Endodermal cell (in vitro differentiated cells): ENCODE results near the gene ZEB2. TPM values are rescaled to one million over a fixed set of nuclear protein-coding genes. Genes with fewer than 3 reads are reported as not detected.

Experiments
- DNase-seq: peaks from one replicate; pipeline ENCODE4 v3.0.0-alpha.2; 2017
- H3K27ac ChIP-seq: 2 replicates; pipeline ENCODE4 v1.5.1; 2013; ENCODE audit warnings: mild to moderate bottlenecking, low read depth, low read length, moderate library complexity
- H3K27me3 ChIP-seq: 2 replicates; pipeline ENCODE4 v1.6.1; 2013; ENCODE audit warnings: mild to moderate bottlenecking, low read length, moderate library complexity; ENCODE audit not compliant: insufficient read depth, control insufficient read depth, poor library complexity, severe bottlenecking
- H3K36me3 ChIP-seq: 2 replicates; pipeline ENCODE4 v1.7.0; 2013; ENCODE audit warnings: mild to moderate bottlenecking, low read length, moderate library complexity; ENCODE audit not compliant: control insufficient read depth, insufficient read depth
- H3K4me1 ChIP-seq: one replicate; pipeline ENCODE4 v1.7.0; 2013; ENCODE audit warnings: low read length; ENCODE audit not compliant: control insufficient read depth, insufficient read depth
- H3K4me3 ChIP-seq: 2 replicates; pipeline ENCODE4 v1.5.1; 2013; ENCODE audit warnings: mild to moderate bottlenecking, low read length, moderate library complexity
- H3K9ac ChIP-seq: 2 replicates; pipeline ENCODE4 v1.6.1; 2013; ENCODE audit warnings: mild to moderate bottlenecking, low read length, moderate library complexity; ENCODE audit not compliant: poor library complexity, severe bottlenecking; ENCODE audit errors: extremely low read depth
- H3K9me3 ChIP-seq: 2 replicates; pipeline ENCODE4 v1.6.1; 2013; ENCODE audit warnings: mild to moderate bottlenecking, low read length, moderate library complexity; ENCODE audit not compliant: control insufficient read depth
- H3K27ac Mint-ChIP-seq: 2 replicates; pipeline ENCODE4 v1.8.0; 2020; ENCODE audit warnings: mixed read lengths
- H3K27me3 Mint-ChIP-seq: 2 replicates; pipeline ENCODE4 v1.8.0; 2021; ENCODE audit warnings: mild to moderate bottlenecking, mixed read lengths; ENCODE audit not compliant: insufficient read depth
- H3K36me3 Mint-ChIP-seq: 2 replicates; pipeline ENCODE4 v1.8.0; 2020; ENCODE audit warnings: low read depth, mixed read lengths
- H3K4me1 Mint-ChIP-seq: 2 replicates; pipeline ENCODE4 v1.8.0; 2020; ENCODE audit warnings: mixed read lengths
- H3K4me3 Mint-ChIP-seq: 2 replicates; pipeline ENCODE4 v1.8.0; 2020; ENCODE audit warnings: mild to moderate bottlenecking, moderate library complexity, mixed read lengths
- H3K9me3 Mint-ChIP-seq: 2 replicates; pipeline ENCODE4 v1.8.0; 2020; ENCODE audit warnings: mild to moderate bottlenecking, mixed read lengths
- WGBS, 2 experiments: methylation state at CpG; one replicate each; pipeline versions ENCODE4 v1.1.5 to v1.1.7; 2013; ENCODE audit warnings: missing lambda C conversion rate in 2 of 2, mixed read lengths in 1 of 2; ENCODE audit not compliant: insufficient coverage in 1 of 2, insufficient read length in 1 of 2; 5-methylcytosine and 5-hydroxymethylcytosine counted together
- total RNA-seq, 2 donors: library from RNA; stranded (reverse); fragmentation: NEBNext Ultra II Directional in 1 of 2; extraction: Animal tissue kit (Norgen Biotek cat#: 25700) in 1 of 2; gene quantifications; 2 replicates in 1 of 2; 3 replicates in 1 of 2; pipeline ENCODE4 v1.2.1, GENCODE V29; 2021
- TF ChIP-seq, protein P1 (sequence below): fragments of 200-600 bp; sonication (generic); conservative IDR thresholded peaks from 2 replicates; pipeline ENCODE4 v1.5.0; 2021; ENCODE audit warnings: antibody characterized with exemption, mild to moderate bottlenecking

ZEB2 gene
- total RNA-seq, 2 donors from 2014 or later, result 0.29 to 0.31 TPM

DNA sequence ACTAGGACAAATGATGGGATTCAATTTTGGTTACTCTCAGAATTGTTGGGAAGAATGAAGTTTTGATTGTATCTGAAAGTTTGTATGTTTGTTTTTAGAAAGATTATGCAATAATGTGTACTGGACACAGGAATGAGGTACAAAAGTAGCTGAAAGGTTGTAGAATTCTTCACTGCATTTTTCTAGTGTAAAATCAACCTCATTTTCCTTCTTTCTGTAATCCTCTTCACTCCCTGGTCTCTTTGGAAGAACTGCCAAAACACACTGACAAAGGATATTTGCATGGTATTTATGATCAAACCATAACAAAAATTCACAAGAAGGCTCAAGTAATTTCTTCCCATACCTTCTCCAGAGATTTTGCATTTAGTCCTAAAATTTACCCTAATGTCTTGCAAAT lies 110.7 kb downstream of the ZEB2 start:
- Histone ChIP-seq H3K4me3 (no peak overlapping the region), H3K27me3 (no peaks in the 10 kb centered on the region), H3K9me3 (no peaks in the 10 kb centered on the region), H3K9ac (no peak overlapping the region), H3K36me3 (no peaks in the 10 kb centered on the region), H3K4me1 (no peaks in the 10 kb centered on the region), H3K27ac (no peak overlapping the region)
- Mint-ChIP-seq H3K4me1 (no peaks in the 10 kb centered on the region), H3K4me3 (no peak overlapping the region), H3K27ac (no peak overlapping the region), H3K9me3 (no peaks in the 10 kb centered on the region), H3K36me3 (no peaks in the 10 kb centered on the region), H3K27me3 (no peaks in the 10 kb centered on the region)
- TF ChIP-seq, protein P1, sequence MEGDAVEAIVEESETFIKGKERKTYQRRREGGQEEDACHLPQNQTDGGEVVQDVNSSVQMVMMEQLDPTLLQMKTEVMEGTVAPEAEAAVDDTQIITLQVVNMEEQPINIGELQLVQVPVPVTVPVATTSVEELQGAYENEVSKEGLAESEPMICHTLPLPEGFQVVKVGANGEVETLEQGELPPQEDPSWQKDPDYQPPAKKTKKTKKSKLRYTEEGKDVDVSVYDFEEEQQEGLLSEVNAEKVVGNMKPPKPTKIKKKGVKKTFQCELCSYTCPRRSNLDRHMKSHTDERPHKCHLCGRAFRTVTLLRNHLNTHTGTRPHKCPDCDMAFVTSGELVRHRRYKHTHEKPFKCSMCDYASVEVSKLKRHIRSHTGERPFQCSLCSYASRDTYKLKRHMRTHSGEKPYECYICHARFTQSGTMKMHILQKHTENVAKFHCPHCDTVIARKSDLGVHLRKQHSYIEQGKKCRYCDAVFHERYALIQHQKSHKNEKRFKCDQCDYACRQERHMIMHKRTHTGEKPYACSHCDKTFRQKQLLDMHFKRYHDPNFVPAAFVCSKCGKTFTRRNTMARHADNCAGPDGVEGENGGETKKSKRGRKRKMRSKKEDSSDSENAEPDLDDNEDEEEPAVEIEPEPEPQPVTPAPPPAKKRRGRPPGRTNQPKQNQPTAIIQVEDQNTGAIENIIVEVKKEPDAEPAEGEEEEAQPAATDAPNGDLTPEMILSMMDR, result no peak
- no peak for DNase-seq

DNA sequence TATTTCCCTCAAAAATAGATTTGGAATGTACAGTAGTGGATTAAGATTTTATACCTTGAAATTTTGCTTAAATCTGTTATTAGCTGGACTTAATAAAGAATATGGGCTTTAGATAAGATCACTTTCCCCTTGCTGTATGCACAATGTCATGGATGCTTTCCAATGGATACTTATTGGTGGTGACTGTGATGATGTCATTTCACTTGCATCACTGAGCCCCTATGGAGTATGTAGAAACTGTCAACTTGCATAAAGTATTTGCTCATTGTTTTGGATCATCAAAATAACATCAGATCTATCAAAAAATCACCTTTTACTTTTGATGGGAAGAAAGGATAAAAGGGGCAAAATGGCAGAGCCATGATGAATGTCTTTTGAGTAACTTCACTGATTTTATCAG lies 112.7 kb downstream of the ZEB2 start:
- no peak overlapping the region for H3K27ac ChIP-seq
- TF ChIP-seq, protein P1, result no peak
- H3K9me3 ChIP-seq, result no peaks in the 10 kb centered on the region
- H3K4me3 ChIP-seq, result no peak overlapping the region
- H3K27me3 ChIP-seq, result no peaks in the 10 kb centered on the region
- H3K36me3 ChIP-seq, result no peaks in the 10 kb centered on the region
- H3K4me1 ChIP-seq, result no peaks in the 10 kb centered on the region
- H3K4me3 Mint-ChIP-seq, result no peak overlapping the region
- H3K36me3 Mint-ChIP-seq, result no peaks in the 10 kb centered on the region
- no peak overlapping the region for H3K27ac Mint-ChIP-seq
- no peak for DNase-seq
- H3K4me1 Mint-ChIP-seq, result peaks cover 5% of the 10 kb centered on the region
- no peaks in the 10 kb centered on the region for H3K27me3 Mint-ChIP-seq
- H3K9ac ChIP-seq, result no peak overlapping the region
- H3K9me3 Mint-ChIP-seq, result no peaks in the 10 kb centered on the region

DNA sequence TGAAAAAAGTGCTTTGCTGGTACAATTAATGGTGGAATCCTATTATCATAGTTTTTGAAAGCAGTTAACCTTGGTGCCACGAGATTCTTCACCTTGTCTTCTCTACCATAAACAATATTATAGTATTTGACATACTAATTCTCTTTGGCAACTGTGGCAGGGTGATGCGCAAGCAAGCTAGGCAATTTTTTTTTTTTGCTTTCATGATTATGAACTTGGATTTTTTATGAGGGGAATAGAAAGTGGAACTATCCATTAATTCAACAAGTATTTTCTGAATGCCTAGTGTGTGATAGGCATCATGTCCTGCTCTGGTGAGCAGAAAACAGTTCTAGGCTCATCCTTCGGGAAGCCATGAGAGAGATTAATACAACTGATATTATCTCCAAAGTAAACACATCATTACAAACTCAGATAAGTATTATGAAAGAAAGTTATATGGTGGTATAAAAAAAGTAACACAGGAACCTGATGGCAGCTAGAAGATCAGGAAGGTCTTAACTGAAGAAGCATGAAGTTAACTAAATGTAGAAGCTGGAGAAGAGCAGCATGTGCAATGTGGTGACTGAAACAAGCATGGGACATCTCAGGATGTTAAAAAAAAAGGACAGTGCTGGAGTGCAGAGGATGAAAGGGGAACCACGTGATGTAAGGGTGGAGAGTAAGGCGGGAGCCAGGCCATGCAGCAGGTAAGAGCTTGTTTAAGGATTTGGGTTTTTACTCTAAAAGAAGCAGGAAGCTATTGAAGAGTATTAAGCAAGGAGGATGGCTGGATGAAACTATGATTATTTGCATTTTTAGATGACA lies 113.7 kb downstream of the ZEB2 start:
- Histone ChIP-seq H3K9ac (no peak overlapping the region), H3K27ac (no peak overlapping the region), H3K4me1 (no peaks in the 10 kb centered on the region), H3K4me3 (no peak overlapping the region), H3K36me3 (no peaks in the 10 kb centered on the region), H3K27me3 (no peaks in the 10 kb centered on the region), H3K9me3 (no peaks in the 10 kb centered on the region)
- Mint-ChIP-seq H3K4me1 (peaks cover 14% of the 10 kb centered on the region), H3K27me3 (no peaks in the 10 kb centered on the region), H3K4me3 (no peak overlapping the region), H3K9me3 (no peaks in the 10 kb centered on the region), H3K36me3 (no peaks in the 10 kb centered on the region), H3K27ac (no peak overlapping the region)
- TF ChIP-seq, protein P1, result no peak
- DNase-seq, result no peak
- WGBS, 2 experiments, result 94 to 100% methylated on average over 2 to 5 of the region's 5 CpGs
